Ovary (tissue), 9 donors: ENCODE data around the gene EVI2A. TPM values are rescaled to one million over a fixed set of nuclear protein-coding genes. Genes with fewer than 3 reads are reported as not detected.

Experiments
- DNase-seq, 5 donors: peaks; one replicate each; pipeline ENCODE4 v3.0.0-alpha.2; 2019 to 2020
- H3K27ac ChIP-seq, 2 donors: fragments of 200-600 bp; one replicate each; pipeline versions ENCODE4 v1.5.1 to v1.8.0; 2019 to 2022
- H3K27me3 ChIP-seq: fragments of 200-600 bp; one replicate; pipeline ENCODE4 v1.8.0; 2022
- H3K36me3 ChIP-seq: fragments of 200-600 bp; sonication (generic); one replicate; pipeline ENCODE4 v1.5.1; 2019
- H3K4me1 ChIP-seq: one replicate; pipeline ENCODE4 v1.8.1; 2013; ENCODE audit warnings: mild to moderate bottlenecking, moderate library complexity; ENCODE audit not compliant: insufficient read depth
- H3K4me3 ChIP-seq: fragments of 200-600 bp; sonication (generic); one replicate; pipeline ENCODE4 v1.5.1; 2017
- H3K9me3 ChIP-seq, 2 donors: fragments of 200-600 bp in 1 of 2; sonication (generic) in 1 of 2; one replicate each; pipeline versions ENCODE4 v1.5.1 to v1.8.1; 2013 to 2019; ENCODE audit warnings: mild to moderate bottlenecking in 1 of 2, moderate library complexity in 1 of 2
- CTCF ChIP-seq, 3 donors: fragments of 450-650 bp in 2 of 3; fragments of 200-600 bp in 1 of 3; IDR thresholded peaks; one replicate each; pipeline versions ENCODE4 v1.5.1 to v1.8.0; 2016 to 2022; ENCODE audit warnings: antibody characterized with exemption in 3 of 3, mild to moderate bottlenecking in 1 of 3
- EP300 ChIP-seq: sonication (generic); formaldehyde crosslinking; IDR thresholded peaks from one replicate; pipeline ENCODE4 v1.6.1; 2017; ENCODE audit warnings: antibody characterized with exemption
- POLR2A ChIP-seq: fragments of 450-650 bp; IDR thresholded peaks from one replicate; pipeline ENCODE4 v1.6.1; 2017; ENCODE audit warnings: antibody characterized with exemption, mild to moderate bottlenecking, moderate library complexity
- WGBS, 3 donors: extraction: QIAGEN DNeasy Blood & Tissue Kit in 1 of 3; methylation state at CpG; one replicate each; pipeline versions ENCODE4 v1.1.5 to v1.1.7; 2013 to 2017; 5-methylcytosine and 5-hydroxymethylcytosine counted together
- intact Hi-C, 4 donors: fragments of 100-400 bp; cut with DNase I; formaldehyde crosslinking; loops; one replicate each; pipeline versions ENCODE4 v1.11.0 to v1.15.1; 2022 to 2023
- polyA plus RNA-seq, 2 donors: library from polyadenylated mRNA; stranded (reverse); fragments of 200-250 nt in 1 of 2; fragments of 350-450 nt in 1 of 2; fragmentation: Illumina TruSeq in 1 of 2; extraction: RNeasy Lipid Tissue Mini Kit (QIAGEN cat#74804) in 1 of 2; gene quantifications; one replicate each; pipeline ENCODE4 v1.2.3, GENCODE V29; 2013 to 2014
- total RNA-seq, 7 donors: library from RNA; depleted of rRNA in 2 of 7; stranded (reverse); fragments of >200 nt in 2 of 7; fragmentation: NEBNext Ultra II Directional in 3 of 7; extraction: Animal tissue kit (Norgen Biotek cat#: 25700) in 3 of 7; gene quantifications; one replicate each; pipeline versions ENCODE4 v1.1.0 to v1.2.4, GENCODE V29; 2016 to 2023
- donor health status: DM: no; HTN: no; CAD: no; lungs with moderate emphysema.
- donor health status: DM: no; HTN: no; CAD: no.
- donor health status: Bipolar disorder and iron deficiency.
- donor health status: DM: yes; HTN: yes; CAD: no.
- donor health status: DM: no; HTN: no; CAD: no.
- donor health status: DM: yes; HTN: yes; CAD: no.

The EVI2A gene
- total and polyA plus RNA-seq, 9 donors = 1.5 to 7.1 (median 3.1) TPM

DNA sequence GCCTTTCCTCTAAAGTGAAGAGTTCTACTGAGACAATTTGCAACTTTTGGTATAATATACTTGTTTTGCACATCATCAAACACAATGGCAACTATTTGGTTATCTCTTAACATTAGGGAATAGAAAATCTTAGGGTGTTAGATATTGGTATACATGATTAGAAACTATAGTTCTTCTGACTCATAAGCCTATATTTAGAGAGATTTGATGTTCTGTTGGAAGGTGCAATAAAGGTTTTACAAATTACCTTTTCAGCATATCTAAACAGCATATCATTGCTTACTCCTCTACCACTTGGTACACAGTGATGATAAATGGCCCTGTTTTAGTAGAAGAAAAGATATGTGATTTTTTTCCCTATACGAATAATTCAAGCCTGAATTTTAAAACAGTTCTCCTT, 13.8 kb downstream of the EVI2A start:
- Histone ChIP-seq H3K4me1 (no peaks in the 10 kb centered on the region), H3K27me3 (no peaks in the 10 kb centered on the region), H3K9me3 (no peaks in the 10 kb centered on the region), H3K36me3 (no peaks in the 10 kb centered on the region), H3K27ac (no peak overlapping the region), H3K4me3 (no peak overlapping the region)
- intact Hi-C loops = no loop called here
- 81 to 93% (median 90%) methylated on average over 1 of the region's 1 CpG for WGBS, 3 donors
- DNase-seq = no peak
- TF ChIP-seq EP300 (no peak), CTCF (IDR thresholded peaks at IDR 0.05) (no peak), POLR2A (no peak)

DNA sequence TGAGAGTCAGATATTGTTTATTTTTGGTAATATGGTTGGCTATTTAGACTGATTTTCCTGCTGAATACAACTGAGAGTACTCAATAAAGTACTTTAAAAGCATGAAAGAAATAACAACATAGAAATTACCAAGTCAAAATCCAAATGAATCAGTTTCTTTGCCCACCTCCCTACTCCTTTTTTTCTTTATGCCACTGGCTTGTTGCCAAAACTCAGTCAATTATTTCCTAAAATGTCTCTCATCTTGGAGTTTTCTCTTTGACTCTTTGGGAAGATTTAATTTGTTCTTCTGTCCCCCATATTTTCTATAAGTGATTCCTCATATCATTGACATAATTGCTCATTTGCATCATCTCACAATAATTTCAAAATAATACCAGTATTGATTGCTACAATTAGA, 21.8 kb downstream of the EVI2A start:
- DNase-seq = no peak
- Histone ChIP-seq H3K27ac (no peak overlapping the region), H3K9me3 (no peaks in the 10 kb centered on the region), H3K27me3 (no peaks in the 10 kb centered on the region), H3K36me3 (no peaks in the 10 kb centered on the region), H3K4me3 (no peak overlapping the region), H3K4me1 (no peaks in the 10 kb centered on the region)
- TF ChIP-seq CTCF (IDR thresholded peaks at IDR 0.05) (no peak), POLR2A (no peak), EP300 (no peak)
- intact Hi-C loops = no loop called here

DNA sequence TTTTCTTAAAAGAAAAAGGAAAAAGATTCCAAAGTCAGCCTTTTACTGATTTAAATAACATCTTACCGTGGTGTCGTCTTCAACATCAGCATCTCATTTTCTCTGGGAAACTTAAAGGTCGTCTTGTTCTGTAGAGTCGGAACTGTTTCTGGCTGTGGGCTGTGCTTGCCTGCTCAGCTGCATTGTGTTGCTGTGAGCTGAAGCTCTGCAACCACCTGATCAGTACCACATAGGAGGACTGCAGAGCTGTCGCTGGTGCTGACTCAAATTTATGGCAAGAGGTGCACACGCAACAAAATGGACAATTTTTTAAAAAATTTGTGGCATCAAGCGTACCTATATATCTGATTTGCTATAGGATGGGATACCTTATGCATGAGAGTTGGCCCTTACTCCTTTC, 24.3 kb downstream of the EVI2A start, which contains the start of gene OMG:
Gene OMG (minus strand): TSS at position 150 of the 400 bp plus-strand sequence. CDS start 908 bp downstream, outside the sequence.
- no peaks in the 10 kb centered on the region for H3K4me1 ChIP-seq
- intact Hi-C loops = no loop called here
- H3K4me3 ChIP-seq = no peak within 1 kb of the TSS
- no peak within 1 kb of the TSS for H3K27ac ChIP-seq
- H3K27me3 ChIP-seq = no peaks in the 10 kb centered on the region
- no peak for DNase-seq
- H3K9me3 ChIP-seq = no peaks in the 10 kb centered on the region
- no peaks in the 10 kb centered on the region for H3K36me3 ChIP-seq
- TF ChIP-seq POLR2A = no peak
- TF ChIP-seq EP300 = no peak
- TF ChIP-seq CTCF (IDR thresholded peaks at IDR 0.05) = no peak
- 83 to 86% (median 86%) methylated on average over 7 of the region's 7 CpGs for WGBS, 3 donors

GRCh38 chr17:31296142-31296541, 25.3 kb downstream of the EVI2A start:
- H3K27me3 ChIP-seq = no peaks in the 10 kb centered on the region
- intact Hi-C loops = no loop called here
- H3K9me3 ChIP-seq = no peaks in the 10 kb centered on the region
- H3K36me3 ChIP-seq = no peaks in the 10 kb centered on the region
- H3K4me3 ChIP-seq = no peak overlapping the region
- no peak for DNase-seq
- WGBS, 3 donors = 83 to 85% (median 85%) methylated on average over 2 of the region's 2 CpGs
- H3K27ac ChIP-seq = no peak overlapping the region
- H3K4me1 ChIP-seq = no peaks in the 10 kb centered on the region
- TF ChIP-seq EP300 = no peak
- TF ChIP-seq CTCF (IDR thresholded peaks at IDR 0.05) = no peak
- TF ChIP-seq POLR2A = no peak

DNA sequence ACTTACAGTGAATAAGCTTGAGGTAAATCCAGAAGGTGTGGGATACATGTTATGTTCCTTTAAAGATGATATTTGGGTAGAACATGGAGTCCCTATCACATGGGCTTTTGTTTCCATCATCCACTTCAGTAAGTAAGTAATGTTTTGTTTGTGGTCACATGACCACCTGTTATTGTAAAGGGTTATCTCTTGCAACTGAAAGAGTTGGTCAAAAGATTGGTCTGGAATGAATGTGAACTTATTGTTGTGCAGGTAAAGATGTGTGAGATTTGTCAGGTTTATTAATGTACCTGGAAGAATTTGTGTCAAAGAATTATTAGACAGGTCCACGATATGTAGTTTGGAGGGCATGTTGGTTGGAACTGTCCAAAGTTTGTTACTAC, 25.9 kb downstream of the EVI2A start:
- H3K27ac ChIP-seq = no peak overlapping the region
- no peaks in the 10 kb centered on the region for H3K4me1 ChIP-seq
- no peaks in the 10 kb centered on the region for H3K27me3 ChIP-seq
- no peaks in the 10 kb centered on the region for H3K36me3 ChIP-seq
- DNase-seq = no peak
- WGBS, 3 donors = 84 to 95% (median 90%) methylated on average over 1 of the region's 1 CpG
- TF ChIP-seq POLR2A (no peak), CTCF (IDR thresholded peaks at IDR 0.05) (no peak), EP300 (no peak)
- no peaks in the 10 kb centered on the region for H3K9me3 ChIP-seq
- intact Hi-C loops = no loop called here
- H3K4me3 ChIP-seq = no peak overlapping the region
